HG03039 (cell line): ENCODE results near the gene NME7.

ENCODE experiments used
- ATAC-seq: cut with Tn5 transposase; IDR thresholded peaks from one replicate; pipeline ENCODE4 v1.9.1; 2021; ENCODE audit warnings: mild to moderate bottlenecking, moderate library complexity; ENCODE audit not compliant: unreplicated experiment

The NME7 gene

DNA sequence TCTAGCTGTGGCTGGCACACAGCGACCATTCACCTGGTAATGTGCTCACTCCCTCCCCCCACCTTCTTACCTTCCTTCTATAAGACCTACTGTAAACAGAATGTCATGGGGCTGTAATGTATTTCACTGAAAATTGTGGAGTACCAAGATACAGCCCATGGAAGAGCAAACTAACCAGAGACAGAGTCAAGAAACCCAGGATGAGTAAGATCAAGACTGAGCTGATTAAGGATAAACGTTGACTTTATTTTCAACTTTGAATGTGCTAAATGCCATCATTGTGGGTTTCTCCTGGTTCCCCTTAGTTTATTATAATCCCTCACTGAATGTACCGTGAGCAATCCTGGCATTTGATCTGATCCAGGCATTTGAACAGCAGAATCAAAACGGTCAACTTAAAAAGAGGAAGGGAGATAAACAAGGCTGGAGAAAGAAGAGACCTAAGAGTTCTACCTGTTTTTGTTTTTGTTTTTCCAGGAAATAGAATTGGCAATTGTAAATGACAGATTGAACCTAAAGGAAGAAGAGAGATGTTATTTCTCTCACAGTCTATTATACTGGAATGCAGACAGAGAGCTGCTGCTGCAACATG lies 277.2 kb downstream of the NME7 start:
- no peak for ATAC-seq

- ATAC-seq, result no peak
These were observed 277.8 kb downstream of the NME7 start for GRCh38 chr1:169089776-169090175.

GRCh38 chr1:169087876-169088275 lies 279.7 kb downstream of the NME7 start:
- ATAC-seq, result no peak

DNA sequence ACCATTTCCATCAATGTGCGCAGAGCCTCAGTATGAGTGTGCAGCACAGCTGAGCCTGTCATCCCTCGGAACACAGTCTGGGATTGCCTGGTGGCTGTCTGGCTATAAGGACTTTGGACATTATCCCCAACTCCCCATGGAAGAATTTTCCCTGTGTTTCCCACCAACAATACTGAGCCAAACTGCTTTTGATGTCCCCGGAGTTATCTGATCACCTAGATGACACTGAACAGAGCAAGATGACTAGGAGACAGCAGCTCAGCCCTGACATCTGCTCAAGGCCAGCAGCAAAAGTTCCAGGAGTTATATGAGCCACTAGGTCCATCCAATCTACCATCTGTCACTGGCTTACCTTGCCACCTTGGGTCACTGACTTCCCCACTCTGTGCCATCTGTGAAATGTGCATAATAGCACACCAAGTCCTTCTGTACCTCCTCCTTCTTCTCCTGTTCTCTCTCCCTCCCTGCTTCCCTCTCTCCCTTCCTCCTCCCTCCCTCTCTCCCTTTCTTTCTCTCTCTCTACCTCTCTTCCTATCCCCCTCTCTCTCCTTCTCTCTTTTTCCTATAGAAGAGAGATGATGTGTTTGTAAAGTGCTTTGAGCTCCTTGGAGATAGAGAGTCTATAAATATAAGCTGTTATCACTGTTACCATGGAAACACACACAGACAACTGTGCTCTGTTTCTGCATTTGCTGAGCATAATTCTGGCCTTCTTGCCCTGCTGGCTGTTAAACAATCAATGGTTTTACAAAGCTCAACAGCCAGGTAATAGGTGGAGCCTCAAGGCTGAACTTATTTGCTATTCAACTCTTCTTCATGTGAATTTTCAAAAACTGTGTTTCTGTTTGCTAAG lies 280.8 kb downstream of the NME7 start:
- ATAC-seq, result no peak

DNA sequence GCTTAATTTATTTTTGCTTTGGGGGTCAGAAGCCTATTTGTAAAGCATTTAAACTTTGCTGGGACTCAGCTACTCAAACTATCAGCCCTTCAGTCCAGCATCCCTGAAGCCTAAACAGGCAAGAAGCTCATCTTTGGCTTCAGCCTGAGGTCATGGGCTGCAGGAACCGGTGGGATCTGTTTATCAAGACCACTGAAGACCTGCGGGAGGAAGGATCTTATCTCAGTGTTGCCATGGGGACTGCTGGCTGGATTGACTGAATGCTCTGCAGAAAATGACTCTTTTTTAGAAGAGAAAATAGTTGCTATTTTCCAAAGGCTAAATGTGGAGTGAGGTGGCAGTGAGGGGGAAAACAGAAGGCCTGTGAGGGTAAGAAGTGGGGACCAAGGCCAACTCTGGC lies 281.7 kb downstream of the NME7 start:
- ATAC-seq, result no peak
